MM.1S (cell line): Measurements from ENCODE around the gene TUBD1.
A peak's percentile ranks its signal among the peaks of the same experiment; 100 is the strongest.

ENCODE experiments used
- EZH2 ChIP-seq: fragments of 300-600 bp; sonication (generic); optimal IDR thresholded peaks from 2 replicates; pipeline ENCODE3; 2017; ENCODE audit warnings: low read depth, mild to moderate bottlenecking, antibody characterized with exemption, low read length, mixed read lengths
- EZH2phosphoT487 ChIP-seq: fragments of 300-600 bp; sonication (generic); IDR thresholded peaks from 2 replicates; pipeline ENCODE4 v1.6.1; 2018; ENCODE audit warnings: antibody characterized with exemption, low read length
- TF ChIP-seq, protein P1 (sequence below): fragments of 300-600 bp; sonication (generic); IDR thresholded peaks from 2 replicates; pipeline ENCODE4 v1.5.1; 2016; ENCODE audit warnings: antibody characterized with exemption, low read length, mixed read lengths

DNA sequence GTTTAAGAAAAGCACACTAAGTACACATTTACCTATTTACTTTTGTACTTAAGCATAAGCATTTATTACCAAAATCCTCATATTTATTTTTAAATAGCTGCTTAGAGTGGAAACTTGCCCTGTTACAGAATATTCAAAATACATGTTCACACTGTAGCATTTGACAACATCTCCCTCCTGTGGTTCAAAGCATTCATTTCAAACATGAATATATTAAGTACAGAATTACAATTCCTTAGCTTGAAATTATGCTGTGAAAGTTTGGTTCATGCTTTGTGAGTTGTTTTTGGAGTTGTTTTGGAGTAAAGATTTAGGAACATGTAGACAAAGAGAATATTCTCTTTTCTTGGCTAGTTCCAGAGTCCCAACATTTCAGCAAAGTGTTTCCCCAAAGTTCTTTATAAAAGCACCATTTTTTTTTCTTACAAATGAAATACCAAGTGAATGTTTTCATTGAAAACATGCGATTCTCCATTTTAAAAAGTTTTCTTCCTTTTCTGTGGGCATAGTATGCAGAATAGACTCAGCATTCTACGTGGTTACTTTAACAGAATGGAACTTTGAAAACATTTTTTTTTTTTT is 33.2 kb downstream of the TUBD1 start:
- TF ChIP-seq, protein P1, sequence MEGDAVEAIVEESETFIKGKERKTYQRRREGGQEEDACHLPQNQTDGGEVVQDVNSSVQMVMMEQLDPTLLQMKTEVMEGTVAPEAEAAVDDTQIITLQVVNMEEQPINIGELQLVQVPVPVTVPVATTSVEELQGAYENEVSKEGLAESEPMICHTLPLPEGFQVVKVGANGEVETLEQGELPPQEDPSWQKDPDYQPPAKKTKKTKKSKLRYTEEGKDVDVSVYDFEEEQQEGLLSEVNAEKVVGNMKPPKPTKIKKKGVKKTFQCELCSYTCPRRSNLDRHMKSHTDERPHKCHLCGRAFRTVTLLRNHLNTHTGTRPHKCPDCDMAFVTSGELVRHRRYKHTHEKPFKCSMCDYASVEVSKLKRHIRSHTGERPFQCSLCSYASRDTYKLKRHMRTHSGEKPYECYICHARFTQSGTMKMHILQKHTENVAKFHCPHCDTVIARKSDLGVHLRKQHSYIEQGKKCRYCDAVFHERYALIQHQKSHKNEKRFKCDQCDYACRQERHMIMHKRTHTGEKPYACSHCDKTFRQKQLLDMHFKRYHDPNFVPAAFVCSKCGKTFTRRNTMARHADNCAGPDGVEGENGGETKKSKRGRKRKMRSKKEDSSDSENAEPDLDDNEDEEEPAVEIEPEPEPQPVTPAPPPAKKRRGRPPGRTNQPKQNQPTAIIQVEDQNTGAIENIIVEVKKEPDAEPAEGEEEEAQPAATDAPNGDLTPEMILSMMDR: peak; percentile 55
- TF ChIP-seq EZH2phosphoT487 (no peak), EZH2 (no peak)
